GM18868 (cell line): Measurements from ENCODE around the gene CCDC8.
"Not testable (repeated sequence)": the region's sequence is repeated elsewhere in the genome, so short reads cannot be mapped to it uniquely, and the experiment has no call there.

Experiments used
- ATAC-seq: cut with Tn5 transposase; IDR thresholded peaks from one replicate; pipeline ENCODE4 v1.9.1; 2021; ENCODE audit warnings: mild to moderate bottlenecking, moderate library complexity; ENCODE audit not compliant: unreplicated experiment

Gene CCDC8

GRCh38 chr19:46428239-46429135 is 15.1 kb upstream of the CCDC8 start, which contains the start of gene PNMA8C:
PNMA8C (minus strand) TSS chr19:46428936; CDS start chr19:46428359, 577 bp downstream.
- ATAC-seq: no peak

- no peak for ATAC-seq
These were observed 14.2 kb upstream of the CCDC8 start for GRCh38 chr19:46427518-46428045.

- no peak for ATAC-seq
These were observed 13.3 kb upstream of the CCDC8 start for GRCh38 chr19:46426506-46427162.

- ATAC-seq: no peak
These were observed 12.7 kb upstream of the CCDC8 start for GRCh38 chr19:46426035-46426505.

- no peak for ATAC-seq
These were observed 9.8 kb upstream of the CCDC8 start for GRCh38 chr19:46423188-46423587.

- no peak for ATAC-seq
These were observed 9.0 kb upstream of the CCDC8 start for GRCh38 chr19:46422344-46422743.

GRCh38 chr19:46420056-46420455 is 6.7 kb upstream of the CCDC8 start:
- ATAC-seq: no peak

GRCh38 chr19:46415804-46416709 is 2.7 kb upstream of the CCDC8 start:
- not testable (repeated sequence) for ATAC-seq

GRCh38 chr19:46414899-46415298 is 1.5 kb upstream of the CCDC8 start:
- not testable (repeated sequence) for ATAC-seq

- no peak for ATAC-seq
These were observed 608 bp downstream of the CCDC8 start for GRCh38 chr19:46412650-46413261.

GRCh38 chr19:46411925-46412649 is 1.3 kb downstream of the CCDC8 start:
- no peak for ATAC-seq

- ATAC-seq: no peak
These were observed 2.1 kb downstream of the CCDC8 start for GRCh38 chr19:46411088-46411924.

GRCh38 chr19:46410205-46411087 is 2.9 kb downstream of the CCDC8 start:
- ATAC-seq: no peak

GRCh38 chr19:46409191-46409590 is 4.2 kb downstream of the CCDC8 start:
- ATAC-seq: no peak

- ATAC-seq: no peak
These were observed 4.7 kb downstream of the CCDC8 start for GRCh38 chr19:46408664-46409039.

- no peak for ATAC-seq
These were observed 5.3 kb downstream of the CCDC8 start for GRCh38 chr19:46407856-46408663.

GRCh38 chr19:46406976-46407375 is 6.4 kb downstream of the CCDC8 start:
- no peak for ATAC-seq
